Esophagus muscularis mucosa (tissue), 4 donors: Measurements from ENCODE around the gene DUSP16. TPM values are rescaled to one million over a fixed set of nuclear protein-coding genes. Genes with fewer than 3 reads are reported as not detected.

Source experiments
- DNase-seq: peaks from one replicate; pipeline ENCODE4 v3.0.0-alpha.2; 2017; ENCODE audit errors: extremely low spot score
- H3K27ac ChIP-seq, 4 donors: fragments of 200-600 bp; sonication (generic); replicated peaks in 1 of 4; 1 replicate in 3 of 4; 2 replicates in 1 of 4; pipeline ENCODE4 v1.5.1; 2016 to 2019; ENCODE audit warnings: mild to moderate bottlenecking in 1 of 4
- H3K27me3 ChIP-seq, 4 donors: fragments of 200-600 bp; sonication (generic); one replicate each; pipeline versions ENCODE4 v1.5.1 to v1.6.0; 2016 to 2019
- H3K36me3 ChIP-seq, 4 donors: fragments of 200-600 bp; sonication (generic); one replicate each; pipeline ENCODE4 v1.5.1; 2016 to 2019
- H3K4me1 ChIP-seq, 4 donors: fragments of 200-600 bp; sonication (generic); one replicate each; pipeline ENCODE4 v1.5.1; 2016 to 2019
- H3K4me3 ChIP-seq, 4 donors: fragments of 200-600 bp; sonication (generic); 1 replicate in 2 of 4; 2 replicates in 2 of 4; pipeline ENCODE4 v1.5.1; 2016 to 2019; ENCODE audit warnings: mild to moderate bottlenecking in 4 of 4, moderate library complexity in 1 of 4
- H3K9me3 ChIP-seq, 4 donors: fragments of 200-600 bp; sonication (generic); 1 replicate in 3 of 4; 2 replicates in 1 of 4; pipeline ENCODE4 v1.5.1; 2016 to 2019
- EP300 ChIP-seq: sonication (generic); formaldehyde crosslinking; IDR thresholded peaks from one replicate; pipeline ENCODE4 v1.6.1; 2017; ENCODE audit warnings: antibody characterized with exemption
- POLR2A ChIP-seq: fragments of 450-650 bp; IDR thresholded peaks from one replicate; pipeline ENCODE4 v1.6.1; 2017; ENCODE audit warnings: antibody characterized with exemption, moderate library complexity, mild to moderate bottlenecking, low read depth
- POLR2AphosphoS5 ChIP-seq, 2 donors: sonication (generic); formaldehyde crosslinking; IDR thresholded peaks; one replicate each; pipeline ENCODE4 v1.6.1; 2017; ENCODE audit warnings: antibody characterized with exemption in 2 of 2
- WGBS: methylation state at CpG from one replicate; pipeline ENCODE4 v1.1.5; 2018; 5-methylcytosine and 5-hydroxymethylcytosine counted together
- intact Hi-C: fragments of 100-400 bp; cut with DNase I; formaldehyde crosslinking; loops from one replicate; pipeline ENCODE4 v1.15.1; 2023
- total RNA-seq, 4 donors: library from RNA; depleted of rRNA; stranded (reverse); fragments of >200 nt; gene quantifications; one replicate each; pipeline versions ENCODE4 v1.1.0 to v1.2.1, GENCODE V29; 2016
- TF ChIP-seq, protein P1 (sequence below), 3 experiments: fragments of 200-600 bp in 2 of 3; fragments of 450-650 bp in 1 of 3; sonication (generic) in 2 of 3; IDR thresholded peaks; one replicate each; pipeline ENCODE4 v1.5.1; 2017 to 2019; ENCODE audit warnings: antibody characterized with exemption in 3 of 3, mild to moderate bottlenecking in 2 of 3, moderate library complexity in 1 of 3

The DUSP16 gene
- total RNA-seq, 4 donors from 2014 or later, result 10.0 to 17.0 (median 13.9) TPM

DNA sequence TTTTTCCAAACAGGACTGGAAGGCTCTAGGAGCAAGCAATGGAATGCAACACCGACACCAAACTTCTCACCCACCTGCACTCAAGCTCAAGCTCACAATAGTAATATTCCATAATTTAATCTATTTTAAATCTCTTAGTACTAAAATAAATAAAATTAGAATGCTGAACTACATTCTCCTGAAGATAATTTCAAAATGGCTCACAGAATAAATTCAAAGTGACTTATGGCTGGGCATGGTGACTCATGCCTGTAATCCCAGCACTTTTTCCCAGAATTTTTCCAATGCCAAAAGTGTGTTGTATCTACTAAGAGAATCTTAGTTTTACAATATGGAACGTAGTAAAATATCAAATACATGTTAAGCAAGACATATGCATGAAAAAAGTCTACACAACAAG, 31.5 kb downstream of the DUSP16 start:
- Histone ChIP-seq H3K27me3 (no peaks in the 10 kb centered on the region), H3K4me3 (no peak overlapping the region), H3K9me3 (no peaks in the 10 kb centered on the region), H3K36me3 (no peaks in the 10 kb centered on the region), H3K4me1 (peaks cover 36 to 42% (median 38%) of the 10 kb centered on the region in 4 donors), H3K27ac (no peak overlapping the region)
- TF ChIP-seq EP300, result no peak
- TF ChIP-seq, protein P1, sequence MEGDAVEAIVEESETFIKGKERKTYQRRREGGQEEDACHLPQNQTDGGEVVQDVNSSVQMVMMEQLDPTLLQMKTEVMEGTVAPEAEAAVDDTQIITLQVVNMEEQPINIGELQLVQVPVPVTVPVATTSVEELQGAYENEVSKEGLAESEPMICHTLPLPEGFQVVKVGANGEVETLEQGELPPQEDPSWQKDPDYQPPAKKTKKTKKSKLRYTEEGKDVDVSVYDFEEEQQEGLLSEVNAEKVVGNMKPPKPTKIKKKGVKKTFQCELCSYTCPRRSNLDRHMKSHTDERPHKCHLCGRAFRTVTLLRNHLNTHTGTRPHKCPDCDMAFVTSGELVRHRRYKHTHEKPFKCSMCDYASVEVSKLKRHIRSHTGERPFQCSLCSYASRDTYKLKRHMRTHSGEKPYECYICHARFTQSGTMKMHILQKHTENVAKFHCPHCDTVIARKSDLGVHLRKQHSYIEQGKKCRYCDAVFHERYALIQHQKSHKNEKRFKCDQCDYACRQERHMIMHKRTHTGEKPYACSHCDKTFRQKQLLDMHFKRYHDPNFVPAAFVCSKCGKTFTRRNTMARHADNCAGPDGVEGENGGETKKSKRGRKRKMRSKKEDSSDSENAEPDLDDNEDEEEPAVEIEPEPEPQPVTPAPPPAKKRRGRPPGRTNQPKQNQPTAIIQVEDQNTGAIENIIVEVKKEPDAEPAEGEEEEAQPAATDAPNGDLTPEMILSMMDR (IDR thresholded peaks at IDR 0.05), result no peak
- TF ChIP-seq POLR2A, result no peak
- TF ChIP-seq POLR2AphosphoS5 (IDR thresholded peaks at IDR 0.05), result no peak
- intact Hi-C loops, result no loop called here
- no peak for DNase-seq
- 86% methylated on average over 2 of the region's 2 CpGs for WGBS

DNA sequence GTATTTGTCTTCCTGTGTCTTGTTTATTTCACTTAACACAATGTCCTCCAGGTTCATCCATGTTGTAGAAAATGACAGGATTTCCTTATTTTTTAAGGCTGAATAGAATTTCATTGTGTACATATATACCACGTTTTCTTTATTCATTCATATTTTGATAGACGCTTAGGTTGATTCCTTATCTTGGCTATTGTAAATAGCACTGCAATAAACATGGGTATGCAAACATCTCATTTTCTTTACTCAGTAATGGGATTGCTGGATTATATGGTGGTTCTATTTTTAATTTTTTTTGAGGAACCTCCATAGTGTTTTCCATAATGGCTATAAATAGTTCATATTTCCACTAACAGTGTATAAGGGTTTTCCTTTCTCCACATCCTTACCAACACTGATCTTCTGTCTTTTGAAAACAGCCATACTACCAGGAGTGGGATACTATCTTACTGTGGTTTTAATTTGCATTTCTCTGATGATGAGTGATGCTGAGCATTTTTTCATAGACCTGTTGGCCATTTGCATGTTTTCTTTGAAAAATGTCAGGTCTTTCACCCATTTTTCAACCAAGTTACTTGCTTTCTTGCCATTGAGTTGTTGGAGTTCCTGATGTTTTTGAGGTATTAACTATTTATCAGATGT, 32.8 kb downstream of the DUSP16 start:
- Histone ChIP-seq H3K36me3 (no peaks in the 10 kb centered on the region), H3K27me3 (no peaks in the 10 kb centered on the region), H3K4me3 (no peak overlapping the region), H3K27ac (no peak overlapping the region), H3K4me1 (peaks cover 36 to 42% (median 38%) of the 10 kb centered on the region in 4 donors), H3K9me3 (no peaks in the 10 kb centered on the region)
- no peak for TF ChIP-seq POLR2A
- no peak for TF ChIP-seq POLR2AphosphoS5 (IDR thresholded peaks at IDR 0.05)
- TF ChIP-seq, protein P1 (IDR thresholded peaks at IDR 0.05), result no peak
- TF ChIP-seq EP300, result no peak
- 71% methylated on average over 2 of the region's 2 CpGs for WGBS
- DNase-seq, result no peak
- intact Hi-C loops, result no loop called here

DNA sequence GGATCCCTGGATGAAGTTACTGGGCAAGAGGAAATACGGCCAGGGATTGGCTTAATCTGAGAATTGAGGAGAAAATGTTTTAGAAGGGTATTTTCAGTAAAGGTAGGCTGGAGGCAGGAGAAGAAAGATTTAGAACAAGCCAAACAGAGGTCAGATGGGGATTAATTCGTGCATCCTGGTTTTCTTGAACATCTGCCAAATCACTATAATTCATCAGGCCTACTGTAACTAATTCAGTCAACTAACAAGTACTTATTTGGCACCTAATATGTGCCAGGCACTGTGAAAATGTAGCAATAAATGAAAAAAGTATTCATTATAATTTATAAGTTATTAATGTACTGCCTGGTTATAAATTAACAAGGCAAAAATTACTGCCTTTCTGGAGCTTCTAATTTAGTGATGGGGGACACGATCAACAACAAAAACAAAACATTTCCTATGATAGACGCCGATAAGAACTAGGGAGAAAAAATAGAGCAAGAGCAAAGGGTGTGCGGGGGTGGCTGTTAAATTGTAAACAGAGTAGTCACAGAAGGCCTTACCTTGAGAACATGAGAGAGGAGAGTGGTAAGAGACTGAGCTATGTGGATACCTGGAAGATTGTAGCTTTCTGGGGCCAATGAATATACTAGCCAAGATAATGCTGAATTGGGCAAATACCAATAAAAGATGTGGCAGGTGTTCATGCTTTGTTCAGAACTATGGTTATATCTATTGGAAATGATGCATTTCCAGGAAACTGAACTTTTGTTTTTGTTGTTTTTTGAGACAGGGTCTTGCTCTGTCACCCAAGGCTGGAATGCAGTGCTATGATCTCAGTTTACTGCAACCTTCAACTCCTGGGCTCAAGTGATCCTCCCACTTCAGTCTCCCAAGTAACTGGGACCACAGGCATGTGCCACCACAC, 34.0 kb downstream of the DUSP16 start:
- H3K27ac ChIP-seq, result no peak overlapping the region
- DNase-seq, result no peak
- H3K36me3 ChIP-seq, result no peaks in the 10 kb centered on the region
- H3K9me3 ChIP-seq, result no peaks in the 10 kb centered on the region
- TF ChIP-seq POLR2AphosphoS5 (IDR thresholded peaks at IDR 0.05) (no peak), EP300 (no peak), POLR2A (no peak)
- TF ChIP-seq, protein P1 (IDR thresholded peaks at IDR 0.05), result no peak
- H3K27me3 ChIP-seq, result no peaks in the 10 kb centered on the region
- H3K4me1 ChIP-seq, result peaks cover 25 to 32% (median 29%) of the 10 kb centered on the region in 4 donors
- intact Hi-C loops, result no loop called here
- 54% methylated on average over 6 of the region's 6 CpGs for WGBS
- no peak overlapping the region for H3K4me3 ChIP-seq

DNA sequence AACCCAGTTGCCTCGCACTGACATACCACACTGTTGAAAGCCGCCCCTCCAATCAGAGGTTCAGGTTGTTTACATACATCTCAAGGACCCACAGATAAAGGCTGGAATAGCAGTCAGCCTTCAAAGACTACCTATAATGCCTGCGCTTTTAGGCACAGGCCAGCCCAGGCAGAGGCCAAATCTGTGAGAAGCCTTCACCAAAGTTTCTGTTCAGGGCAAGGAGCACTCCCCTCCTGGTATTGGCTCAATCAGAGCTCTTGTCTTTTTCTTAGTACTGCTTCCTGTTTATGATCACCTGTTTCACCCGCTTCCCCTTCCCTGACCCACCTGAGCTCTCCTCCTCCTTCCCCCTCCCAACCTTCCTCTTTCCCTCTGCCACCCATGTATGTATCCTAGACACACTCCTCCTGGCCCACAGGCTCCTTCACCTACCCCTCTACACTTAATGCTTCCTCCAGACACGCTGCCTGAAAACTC, 34.8 kb downstream of the DUSP16 start:
- no peaks in the 10 kb centered on the region for H3K27me3 ChIP-seq
- no peak for TF ChIP-seq POLR2A
- TF ChIP-seq EP300, result no peak
- no peak for TF ChIP-seq POLR2AphosphoS5 (IDR thresholded peaks at IDR 0.05)
- TF ChIP-seq, protein P1 (IDR thresholded peaks at IDR 0.05), result no peak
- no peak for DNase-seq
- H3K4me3 ChIP-seq, result no peak overlapping the region
- no peaks in the 10 kb centered on the region for H3K36me3 ChIP-seq
- H3K9me3 ChIP-seq, result no peaks in the 10 kb centered on the region
- no peak overlapping the region for H3K27ac ChIP-seq
- intact Hi-C loops, result no loop called here
- 92% methylated on average over 5 of the region's 5 CpGs for whole genome bisulfite sequencing
- H3K4me1 ChIP-seq, result peaks cover 17 to 24% (median 21%) of the 10 kb centered on the region in 4 donors
